Measurements from ENCODE around the gene SLC13A4.
"Not testable (repeated sequence)": the region's sequence is repeated elsewhere in the genome, so short reads cannot be mapped to it uniquely, and the experiment has no call there.

Gene SLC13A4

GRCh38 chr7:135706858-135707569 lies 21.0 kb downstream of the SLC13A4 start:
- no peak for DNase-seq (ENCODE audit: low read depth, low spot score)
- H3K4me3 ChIP-seq (ENCODE audit: low read length), result no peak overlapping the region

- H3K4me3 ChIP-seq (ENCODE audit: low read length), result no peak overlapping the region
- no peak for DNase-seq (ENCODE audit: low read depth, low spot score)
Observed at GRCh38 chr7:135706038-135706742, 21.8 kb downstream of the SLC13A4 start.

- no peak for DNase-seq (ENCODE audit: low read depth, low spot score)
- no peak overlapping the region for H3K4me3 ChIP-seq (ENCODE audit: low read length)
Observed at GRCh38 chr7:135704698-135705097, 23.3 kb downstream of the SLC13A4 start.

- no peak overlapping the region for H3K4me3 ChIP-seq (ENCODE audit: low read length)
- DNase-seq (ENCODE audit: low read depth, low spot score), result no peak
Observed at GRCh38 chr7:135704074-135704473, 23.9 kb downstream of the SLC13A4 start.

- DNase-seq (ENCODE audit: low read depth, low spot score), result no peak
- no peak overlapping the region for H3K4me3 ChIP-seq (ENCODE audit: low read length)
Observed at GRCh38 chr7:135697276-135698049, 30.5 kb downstream of the SLC13A4 start.

GRCh38 chr7:135693558-135693957 lies 34.4 kb downstream of the SLC13A4 start:
- H3K4me3 ChIP-seq (ENCODE audit: low read length), result no peak overlapping the region
- DNase-seq (ENCODE audit: low read depth, low spot score), result no peak

- not testable (repeated sequence) for H3K4me3 ChIP-seq (ENCODE audit: low read length); DNase-seq (ENCODE audit: low read depth, low spot score)
Observed at GRCh38 chr7:135692606-135693005, 35.4 kb downstream of the SLC13A4 start.

- DNase-seq (ENCODE audit: low read depth, low spot score), result no peak
Observed at GRCh38 chr7:135692055-135692454, 35.9 kb downstream of the SLC13A4 start.

GRCh38 chr7:135690566-135690965 lies 37.4 kb downstream of the SLC13A4 start:
- no peak for DNase-seq (ENCODE audit: low read depth, low spot score)
- no peak overlapping the region for H3K4me3 ChIP-seq (ENCODE audit: low read length)

More at GRCh38 chr7:135692055-135692454, 35.9 kb downstream of the SLC13A4 start:
- H3K4me3 ChIP-seq (ENCODE audit: low read length), result no peak overlapping the region

- no peak overlapping the region for H3K4me3 ChIP-seq (ENCODE audit: low read length)
- DNase-seq (ENCODE audit: low read depth, low spot score), result no peak
Observed at GRCh38 chr7:135687466-135687865, 40.5 kb downstream of the SLC13A4 start.

GRCh38 chr7:135685306-135686084 lies 42.5 kb downstream of the SLC13A4 start:
- DNase-seq (ENCODE audit: low read depth, low spot score), result no peak
- H3K4me3 ChIP-seq (ENCODE audit: low read length), result no peak overlapping the region

GRCh38 chr7:135684699-135685098 lies 43.3 kb downstream of the SLC13A4 start:
- no peak overlapping the region for H3K4me3 ChIP-seq (ENCODE audit: low read length)
- no peak for DNase-seq (ENCODE audit: low read depth, low spot score)

GRCh38 chr7:135684136-135684535 lies 43.9 kb downstream of the SLC13A4 start:
- no peak overlapping the region for H3K4me3 ChIP-seq (ENCODE audit: low read length)
- DNase-seq (ENCODE audit: low read depth, low spot score), result no peak

GRCh38 chr7:135683609-135684008 lies 44.4 kb downstream of the SLC13A4 start:
- no peak for DNase-seq (ENCODE audit: low read depth, low spot score)
- H3K4me3 ChIP-seq (ENCODE audit: low read length), result no peak overlapping the region

GRCh38 chr7:135682191-135682590 lies 45.8 kb downstream of the SLC13A4 start:
- H3K4me3 ChIP-seq (ENCODE audit: low read length), result no peak overlapping the region
- DNase-seq (ENCODE audit: low read depth, low spot score), result no peak

- H3K4me3 ChIP-seq (ENCODE audit: low read length), result no peak overlapping the region
- DNase-seq (ENCODE audit: low read depth, low spot score), result no peak
Observed at GRCh38 chr7:135681762-135682161, 46.2 kb downstream of the SLC13A4 start.

- no peak overlapping the region for H3K4me3 ChIP-seq (ENCODE audit: low read length)
Observed at GRCh38 chr7:135678612-135679575, 49.1 kb downstream of the SLC13A4 start.

GRCh38 chr7:135673360-135673706 lies 54.7 kb downstream of the SLC13A4 start:
- no peak for DNase-seq (ENCODE audit: low read depth, low spot score)
- H3K4me3 ChIP-seq (ENCODE audit: low read length), result no peak overlapping the region

More at GRCh38 chr7:135678612-135679575, 49.1 kb downstream of the SLC13A4 start:
- no peak for DNase-seq (ENCODE audit: low read depth, low spot score)

Data from Jurkat, Clone E6-1 (cell line).